ENCODE results near the gene CTLA4. TPM values are rescaled to one million over a fixed set of nuclear protein-coding genes. Genes with fewer than 3 reads are reported as not detected.
"Not testable (repeated sequence)": the region's sequence is repeated elsewhere in the genome, so short reads cannot be mapped to it uniquely, and the experiment has no call there.

CTLA4 gene
- total RNA-seq, 1 experiment from 2014 or later: not detected

DNA sequence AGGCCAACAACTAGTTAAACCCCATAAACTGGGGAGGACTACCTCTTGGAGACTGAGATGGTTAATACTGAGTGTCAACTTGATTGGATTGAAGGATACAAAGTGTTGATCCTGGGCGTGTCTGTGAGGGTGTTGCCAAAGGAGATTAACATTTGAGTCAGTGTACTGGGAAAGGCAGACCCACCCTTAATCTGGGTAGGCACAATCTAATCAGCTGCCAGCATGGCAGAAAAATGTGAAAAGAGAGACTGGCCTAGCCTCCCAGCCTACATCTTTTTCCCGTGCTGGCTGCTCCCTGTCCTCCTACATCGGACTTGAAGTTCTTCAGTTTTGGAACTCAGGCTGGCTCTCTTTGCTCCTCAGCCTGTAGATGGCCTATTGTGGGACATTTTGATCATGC, 13.6 kb downstream of the CTLA4 start:
- in situ Hi-C loops (cut with HindIII; ENCODE audit: low pct_unique_long_range_greater_than_20kb, low sequenced_read_pairs); DNase-seq (ENCODE audit: low read depth): not testable (repeated sequence)

- DNase-seq (ENCODE audit: low read depth): no peak
- in situ Hi-C loops (cut with HindIII; ENCODE audit: low pct_unique_long_range_greater_than_20kb, low sequenced_read_pairs): no loop called here
Measured at GRCh38 chr2:203882551-203882950, 15.0 kb downstream of the CTLA4 start.

- in situ Hi-C loops (cut with HindIII; ENCODE audit: low pct_unique_long_range_greater_than_20kb, low sequenced_read_pairs): no loop called here
Measured at GRCh38 chr2:203886661-203887151, 19.1 kb downstream of the CTLA4 start.

DNA sequence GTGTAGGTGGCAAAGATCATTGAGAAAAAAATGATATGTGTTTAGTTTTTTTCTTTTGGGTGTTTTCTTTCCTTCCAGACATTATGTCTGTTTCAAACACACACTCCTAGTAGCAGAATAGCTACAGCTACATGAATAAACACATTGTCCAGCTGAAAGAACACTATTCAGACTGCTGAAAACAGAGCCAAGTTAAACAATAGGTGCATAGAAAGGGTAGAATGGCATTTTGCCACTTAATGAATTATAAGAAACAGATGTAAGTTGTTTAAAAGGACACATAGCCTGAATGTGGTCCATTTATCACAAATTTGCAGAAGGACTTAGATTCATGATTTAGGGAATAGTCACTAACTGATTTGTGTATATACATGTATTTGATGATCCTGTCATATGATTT, 20.1 kb downstream of the CTLA4 start:
- in situ Hi-C loops (cut with HindIII; ENCODE audit: low pct_unique_long_range_greater_than_20kb, low sequenced_read_pairs): no loop called here
- no peak for DNase-seq (ENCODE audit: low read depth)

More at GRCh38 chr2:203886661-203887151, 19.1 kb downstream of the CTLA4 start:
- DNase-seq (ENCODE audit: low read depth): no peak

- in situ Hi-C loops (cut with HindIII; ENCODE audit: low pct_unique_long_range_greater_than_20kb, low sequenced_read_pairs): no loop called here
- DNase-seq (ENCODE audit: low read depth): no peak
Measured at GRCh38 chr2:203889542-203889941, 22.0 kb downstream of the CTLA4 start.

- in situ Hi-C loops (cut with HindIII; ENCODE audit: low pct_unique_long_range_greater_than_20kb, low sequenced_read_pairs): no loop called here
- DNase-seq (ENCODE audit: low read depth): no peak
Measured at GRCh38 chr2:203889944-203890343, 22.4 kb downstream of the CTLA4 start.

- no peak for DNase-seq (ENCODE audit: low read depth)
- in situ Hi-C loops (cut with HindIII; ENCODE audit: low pct_unique_long_range_greater_than_20kb, low sequenced_read_pairs): no loop called here
Measured at GRCh38 chr2:203890733-203891132, 23.2 kb downstream of the CTLA4 start.

DNA sequence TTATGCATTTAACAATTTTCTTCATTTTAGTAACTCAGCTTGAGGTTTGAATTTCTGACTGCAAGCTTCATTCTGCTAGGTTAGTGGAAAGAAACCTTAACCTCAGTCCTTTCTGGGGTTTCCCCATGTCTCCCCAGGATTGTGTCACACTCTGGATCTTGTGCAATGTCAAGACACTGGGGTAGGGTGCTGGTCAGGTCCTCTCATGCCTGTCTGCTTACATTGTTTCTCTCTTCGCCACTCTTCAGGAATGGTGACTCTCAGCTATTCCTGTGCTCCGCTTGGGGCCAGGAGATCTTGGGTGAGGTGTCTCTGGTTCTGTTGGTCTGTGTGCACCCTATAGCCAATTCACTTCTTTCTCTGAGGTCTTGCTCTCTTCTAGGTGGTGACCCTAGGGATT, 23.9 kb downstream of the CTLA4 start:
- DNase-seq (ENCODE audit: low read depth): no peak
- in situ Hi-C loops (cut with HindIII; ENCODE audit: low pct_unique_long_range_greater_than_20kb, low sequenced_read_pairs): no loop called here

- no peak for DNase-seq (ENCODE audit: low read depth)
- in situ Hi-C loops (cut with HindIII; ENCODE audit: low pct_unique_long_range_greater_than_20kb, low sequenced_read_pairs): no loop called here
Measured at GRCh38 chr2:203892207-203892606, 24.6 kb downstream of the CTLA4 start.

GRCh38 chr2:203893401-203893800, 25.8 kb downstream of the CTLA4 start:
- in situ Hi-C loops (cut with HindIII; ENCODE audit: low pct_unique_long_range_greater_than_20kb, low sequenced_read_pairs): no loop called here
- DNase-seq (ENCODE audit: low read depth): no peak

GRCh38 chr2:203893840-203894239, 26.3 kb downstream of the CTLA4 start:
- in situ Hi-C loops (cut with HindIII; ENCODE audit: low pct_unique_long_range_greater_than_20kb, low sequenced_read_pairs): no loop called here
- DNase-seq (ENCODE audit: low read depth): no peak

GRCh38 chr2:203894262-203894661, 26.7 kb downstream of the CTLA4 start:
- in situ Hi-C loops (cut with HindIII; ENCODE audit: low pct_unique_long_range_greater_than_20kb, low sequenced_read_pairs): no loop called here
- DNase-seq (ENCODE audit: low read depth): no peak

- in situ Hi-C loops (cut with HindIII; ENCODE audit: low pct_unique_long_range_greater_than_20kb, low sequenced_read_pairs): no loop called here
- no peak for DNase-seq (ENCODE audit: low read depth)
Measured at GRCh38 chr2:203897544-203897943, 30.0 kb downstream of the CTLA4 start.

DNA sequence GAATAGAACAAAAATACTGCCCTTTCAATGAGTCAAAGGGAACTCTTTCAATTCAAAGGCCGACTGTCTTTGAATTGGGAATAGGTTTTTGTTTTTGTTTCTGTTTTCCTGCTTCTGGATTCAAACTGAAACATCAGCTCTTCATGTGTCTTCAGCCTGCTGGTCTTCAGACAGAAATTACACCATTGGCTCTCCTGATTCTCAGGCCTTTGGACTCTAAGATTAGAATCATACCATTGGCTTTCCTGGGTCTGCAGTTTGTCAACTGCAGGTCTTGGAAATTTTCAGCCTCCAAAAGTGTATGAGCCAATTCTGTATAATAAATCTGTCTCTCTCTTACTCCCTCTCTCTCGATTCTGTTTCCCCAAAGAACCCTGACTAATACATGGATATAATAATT, 31.1 kb downstream of the CTLA4 start:
- DNase-seq (ENCODE audit: low read depth): no peak
- in situ Hi-C loops (cut with HindIII; ENCODE audit: low pct_unique_long_range_greater_than_20kb, low sequenced_read_pairs): no loop called here

- in situ Hi-C loops (cut with HindIII; ENCODE audit: low pct_unique_long_range_greater_than_20kb, low sequenced_read_pairs): no loop called here
- no peak for DNase-seq (ENCODE audit: low read depth)
Measured at GRCh38 chr2:203900253-203900652, 32.7 kb downstream of the CTLA4 start.

DNA sequence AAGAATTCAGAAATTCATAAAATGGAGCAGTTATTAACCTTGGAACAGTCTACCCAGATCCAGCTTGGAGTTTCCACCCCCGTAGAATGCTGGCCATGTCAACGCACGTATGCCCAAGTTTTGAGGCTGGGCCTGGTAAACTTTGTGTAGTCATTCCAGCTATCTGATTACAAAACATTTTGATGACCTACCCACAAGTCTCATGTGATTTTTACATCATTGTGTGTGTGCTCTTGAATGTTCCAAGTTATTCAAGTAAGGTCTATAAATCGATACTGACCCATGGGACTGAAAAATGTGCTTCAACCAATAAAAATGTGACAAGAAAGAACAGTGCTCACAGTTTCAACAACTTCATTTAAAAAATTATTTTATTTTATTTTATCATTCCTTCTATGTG, 36.5 kb downstream of the CTLA4 start:
- DNase-seq (ENCODE audit: low read depth): no peak
- in situ Hi-C loops (cut with HindIII; ENCODE audit: low pct_unique_long_range_greater_than_20kb, low sequenced_read_pairs): no loop called here

DNA sequence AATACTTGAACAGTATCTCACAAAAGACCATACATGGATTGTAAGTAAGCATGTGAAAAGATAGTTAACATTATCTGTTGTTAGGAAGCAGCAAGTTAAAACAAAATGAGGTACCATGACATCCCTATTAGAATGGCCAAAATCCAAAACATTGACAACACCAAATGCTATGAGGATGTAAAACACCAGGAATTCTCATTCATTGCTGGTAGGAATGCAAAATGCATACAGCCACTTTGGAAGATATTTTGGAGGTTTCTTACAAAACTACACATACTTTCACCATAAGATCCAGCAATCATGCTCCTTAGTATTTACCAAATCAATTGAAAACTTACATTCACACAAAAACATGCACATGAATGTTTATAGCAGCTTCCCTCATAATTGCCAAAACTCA, 38.1 kb downstream of the CTLA4 start:
- in situ Hi-C loops (cut with HindIII; ENCODE audit: low pct_unique_long_range_greater_than_20kb, low sequenced_read_pairs): no loop called here
- no peak for DNase-seq (ENCODE audit: low read depth)

DNA sequence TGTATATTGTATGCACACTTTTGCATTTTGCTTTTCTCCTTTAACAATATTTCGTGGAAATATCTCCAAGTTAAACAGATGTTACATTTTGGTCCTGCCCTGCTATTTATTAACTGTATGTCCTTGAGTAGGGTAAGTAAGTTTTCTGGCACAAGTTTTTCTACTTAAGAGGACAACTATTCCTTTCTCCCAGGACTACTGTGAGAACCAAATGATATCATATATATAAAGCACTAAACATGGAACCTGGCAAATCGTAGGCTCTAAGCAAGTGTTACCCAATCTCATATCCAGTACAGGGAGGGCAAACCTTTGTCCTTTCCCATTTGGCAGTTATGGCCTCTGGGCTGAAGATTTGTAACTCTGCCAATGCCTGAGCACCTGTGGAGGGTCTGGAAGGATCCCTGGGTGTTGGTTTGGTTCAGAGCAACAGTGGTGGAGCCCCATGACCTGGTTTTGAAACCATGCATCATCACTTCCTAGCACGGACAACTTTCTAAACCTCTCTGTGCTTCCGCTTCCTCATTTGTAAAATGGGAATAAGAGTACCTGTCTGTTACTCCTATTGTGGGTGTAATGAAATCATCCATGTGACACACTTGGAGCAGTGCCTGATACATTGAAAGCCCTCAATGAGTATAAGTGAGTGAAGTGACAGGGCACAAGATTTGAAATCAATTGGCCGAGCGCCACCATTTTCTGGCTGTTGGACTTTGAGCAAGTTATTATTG, 40.7 kb downstream of the CTLA4 start:
- DNase-seq (ENCODE audit: low read depth): no peak
- in situ Hi-C loops (cut with HindIII; ENCODE audit: low pct_unique_long_range_greater_than_20kb, low sequenced_read_pairs): no loop called here

GRCh38 chr2:203908797-203909185, 41.2 kb downstream of the CTLA4 start:
- DNase-seq (ENCODE audit: low read depth): no peak
- in situ Hi-C loops (cut with HindIII; ENCODE audit: low pct_unique_long_range_greater_than_20kb, low sequenced_read_pairs): no loop called here

DNA sequence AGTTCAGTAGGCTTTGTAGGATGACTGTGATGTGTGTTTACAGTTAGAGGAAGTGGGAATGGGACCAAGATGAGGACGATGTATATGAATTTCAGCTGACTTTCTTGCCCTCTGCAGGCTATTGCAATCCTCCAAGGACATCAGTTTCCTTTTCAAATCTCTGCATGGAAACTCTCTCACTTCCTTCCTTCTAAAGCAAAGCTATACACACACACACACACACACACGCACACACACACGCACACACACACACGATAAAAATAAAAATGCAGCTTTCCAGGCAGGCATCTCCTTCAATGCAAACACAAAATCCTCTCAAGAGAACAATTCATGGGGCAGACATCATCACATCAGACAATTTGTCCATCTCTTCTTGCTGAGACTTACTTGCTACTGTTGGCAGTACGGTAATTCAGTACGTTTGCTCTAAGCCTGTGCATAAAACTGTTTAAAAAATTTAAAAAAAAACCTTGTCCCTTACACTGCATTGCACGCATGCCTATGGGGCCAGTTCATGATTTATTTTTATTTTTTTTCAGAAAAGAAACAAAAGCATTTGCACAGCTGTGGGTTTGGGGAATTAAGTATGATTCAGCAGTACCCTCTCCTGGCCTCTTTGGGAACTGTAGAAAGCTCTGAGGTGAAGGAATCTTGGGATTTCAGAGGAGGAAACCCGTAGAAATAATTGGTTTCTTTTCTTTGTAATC, 41.8 kb downstream of the CTLA4 start:
- peak; percentile 17 for DNase-seq (ENCODE audit: low read depth)
- in situ Hi-C loops (cut with HindIII; ENCODE audit: low pct_unique_long_range_greater_than_20kb, low sequenced_read_pairs): no loop called here
